ENCODE results near the gene SATB1.
"Not testable (repeated sequence)": the region's sequence is repeated elsewhere in the genome, so short reads cannot be mapped to it uniquely, and the experiment has no call there.

SATB1 gene
- 10.8 to 64.8 (median 30.1) reads per million in 17 experiments for total RNA-seq

DNA sequence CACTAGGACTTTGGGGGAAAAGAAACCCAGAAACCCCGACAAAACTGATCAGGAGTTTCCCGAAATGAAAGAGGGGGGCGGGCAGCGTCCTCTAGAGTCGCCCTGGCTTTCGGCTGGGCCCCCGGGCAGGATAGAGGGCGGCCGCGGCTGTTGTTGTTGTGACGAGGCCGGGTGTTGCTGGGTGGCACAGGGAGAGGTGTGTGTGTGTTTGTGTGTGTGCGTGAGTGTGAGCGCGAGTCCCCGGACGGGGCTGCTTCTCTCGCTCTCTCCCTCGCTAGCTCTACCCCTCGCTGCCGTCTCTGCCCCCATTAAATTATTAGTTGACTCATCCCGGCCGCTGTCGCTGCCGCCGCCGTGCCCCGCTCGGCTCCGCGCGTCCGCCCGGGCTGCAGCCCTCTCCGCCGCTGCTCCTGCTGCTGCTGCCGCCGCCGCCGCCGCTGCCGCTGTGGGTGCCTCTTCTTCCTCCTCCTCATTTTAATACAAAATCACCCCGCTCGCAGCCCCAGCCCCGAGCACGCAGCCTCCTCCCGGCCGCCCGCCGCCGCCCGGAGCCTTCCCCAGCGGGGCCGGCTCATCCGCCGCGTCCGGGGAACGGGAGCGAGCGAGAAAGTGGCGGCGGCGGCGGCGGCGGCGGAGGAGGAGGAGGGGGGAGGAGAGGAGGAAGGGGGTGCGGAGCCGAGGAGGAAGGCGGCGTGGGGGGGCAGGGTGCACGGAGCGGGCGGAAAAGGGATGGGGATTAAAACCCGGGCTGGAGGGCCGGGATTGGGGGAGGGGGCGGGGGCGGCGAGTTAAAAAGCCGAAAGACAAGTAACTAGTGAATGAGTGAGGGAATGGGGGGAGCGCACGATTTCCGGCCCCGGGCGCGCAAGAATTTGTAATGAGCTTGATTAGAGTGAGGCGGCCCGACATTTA is at the start of gene SATB1:
TSS of gene SATB1 (minus strand) at position 611 of the 912 bp plus-strand sequence. CDS start 4,372 bp downstream, outside the sequence.
- peak; percentile 50 to 85 (median 68) for DNase-seq

DNA sequence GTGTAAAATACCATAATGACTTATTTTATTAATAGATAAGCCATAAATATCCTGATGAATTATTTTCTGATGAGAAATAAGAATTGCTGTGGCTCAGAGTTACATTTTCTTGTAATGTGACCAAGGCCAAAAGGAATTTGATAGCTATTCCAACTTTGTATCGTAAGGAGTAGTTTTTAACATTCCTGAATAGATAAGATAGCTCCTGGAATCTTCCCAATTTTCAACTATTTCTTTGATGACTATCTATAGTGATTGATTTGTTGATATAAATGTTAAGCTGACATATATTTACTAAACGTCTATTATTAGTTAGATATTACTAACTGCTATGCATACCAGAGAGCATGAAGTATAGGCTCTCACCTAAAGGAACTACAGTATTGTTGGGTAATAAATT is 49.1 kb upstream of the SATB1 start:
- DNase-seq: no peak

- DNase-seq: no peak
Observed at GRCh38 chr3:18469775-18470174, 44.6 kb upstream of the SATB1 start.

GRCh38 chr3:18466136-18466535 is 41.0 kb upstream of the SATB1 start:
- no peak for DNase-seq

GRCh38 chr3:18454766-18455165 is 29.6 kb upstream of the SATB1 start:
- DNase-seq: no peak

DNA sequence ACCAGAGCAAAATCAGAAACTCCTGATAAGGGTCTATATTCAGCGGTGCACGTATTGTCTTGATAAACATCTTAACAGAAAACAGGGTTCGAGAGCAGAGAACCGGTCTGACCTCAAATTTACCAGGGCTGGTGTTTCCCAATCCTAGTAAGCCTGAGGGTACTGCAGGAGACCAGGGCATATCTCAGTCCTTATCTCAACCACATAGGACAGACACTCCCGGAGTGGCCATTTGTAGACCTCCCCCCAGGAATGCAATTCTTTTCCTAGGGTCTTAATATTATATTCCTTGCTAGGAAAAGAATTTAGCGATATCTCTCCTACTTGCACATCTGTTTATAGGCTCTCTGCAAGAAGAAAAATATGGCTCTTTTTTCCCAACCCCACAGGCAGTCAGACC is 24.5 kb upstream of the SATB1 start:
- DNase-seq: not testable (repeated sequence)

- DNase-seq: no peak
Observed at GRCh38 chr3:18447720-18448119, 22.6 kb upstream of the SATB1 start.

DNA sequence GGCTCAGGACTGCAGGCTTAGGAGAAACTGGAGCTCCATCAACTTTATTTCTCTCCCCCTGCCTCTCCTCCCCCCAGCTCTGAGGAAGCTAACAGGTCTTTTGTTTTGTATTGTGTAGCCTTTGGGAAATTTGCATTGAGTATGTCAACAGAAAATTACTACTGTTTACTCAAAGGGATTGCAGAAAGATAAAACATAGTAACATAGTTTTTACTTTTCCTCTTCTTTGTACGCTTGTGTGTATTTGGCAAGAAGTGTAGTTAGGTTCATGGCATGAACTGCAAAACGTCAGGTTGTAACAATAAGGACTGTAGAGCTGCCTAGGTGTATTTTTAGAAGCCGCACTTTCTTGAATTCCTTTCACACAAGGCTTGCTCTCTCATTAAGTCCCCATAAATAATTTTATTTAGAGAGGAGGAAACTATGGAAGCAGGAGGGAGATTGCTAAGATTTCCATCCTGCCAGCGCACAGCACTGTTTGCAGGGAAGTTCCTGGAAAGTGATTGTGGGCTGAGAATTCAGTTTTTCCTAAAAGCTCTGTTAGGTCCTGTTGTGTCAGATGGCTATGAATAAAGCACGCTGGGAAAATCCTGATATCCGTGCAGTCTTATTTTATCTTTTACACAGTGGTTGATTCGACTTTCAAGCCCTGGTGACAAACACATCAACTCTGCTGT is 21.1 kb upstream of the SATB1 start:
- DNase-seq: peak; percentile 7 to 46 (median 18)

GRCh38 chr3:18445401-18446148 is 20.4 kb upstream of the SATB1 start:
- peak; percentile 27 to 59 (median 47) for DNase-seq

DNA sequence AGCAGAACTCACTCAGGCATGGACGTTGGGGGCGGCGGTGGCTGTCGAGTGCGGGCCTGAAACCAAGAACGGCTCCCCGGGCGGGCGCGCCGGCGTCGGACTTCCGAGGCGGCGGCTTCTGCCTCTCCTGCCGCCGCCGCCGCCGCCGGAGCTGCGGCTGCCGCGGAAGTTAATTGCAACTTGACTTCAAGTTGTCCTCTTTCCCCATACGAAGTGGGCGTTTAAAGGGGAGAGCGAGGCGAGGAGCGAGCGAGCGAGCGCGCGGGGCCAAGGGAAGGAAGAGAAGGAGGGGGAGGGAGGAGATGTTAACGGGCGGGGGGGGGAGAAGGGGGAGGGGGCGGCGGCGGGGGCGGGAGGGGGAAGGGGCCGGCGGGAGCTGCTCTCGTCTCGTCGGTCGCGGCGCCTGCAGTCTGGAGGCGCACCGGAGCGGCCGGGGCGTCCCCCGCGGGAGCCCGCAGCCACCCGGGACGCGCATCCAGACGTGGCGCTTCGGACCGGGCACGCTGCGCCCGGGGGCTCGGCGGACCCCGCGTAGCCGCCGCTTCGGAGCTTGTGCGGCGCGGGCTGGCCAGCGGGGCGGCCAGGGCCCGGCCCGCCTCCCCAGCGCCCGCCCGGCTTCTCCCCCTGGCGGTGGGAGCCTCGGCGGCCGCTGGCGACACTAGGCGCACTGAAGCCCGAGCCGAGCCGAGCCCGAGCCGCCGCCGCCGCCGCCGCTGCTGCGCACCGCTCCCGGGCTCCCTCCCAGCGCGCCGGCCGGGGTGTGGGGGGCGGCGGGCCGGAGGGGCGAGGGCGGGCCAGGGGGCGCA is 19.7 kb upstream of the SATB1 start:
- DNase-seq: peak; percentile 81 to 94 (median 90)

GRCh38 chr3:18443665-18444594 is 18.8 kb upstream of the SATB1 start:
- peak; percentile 43 to 60 (median 48) for DNase-seq

DNA sequence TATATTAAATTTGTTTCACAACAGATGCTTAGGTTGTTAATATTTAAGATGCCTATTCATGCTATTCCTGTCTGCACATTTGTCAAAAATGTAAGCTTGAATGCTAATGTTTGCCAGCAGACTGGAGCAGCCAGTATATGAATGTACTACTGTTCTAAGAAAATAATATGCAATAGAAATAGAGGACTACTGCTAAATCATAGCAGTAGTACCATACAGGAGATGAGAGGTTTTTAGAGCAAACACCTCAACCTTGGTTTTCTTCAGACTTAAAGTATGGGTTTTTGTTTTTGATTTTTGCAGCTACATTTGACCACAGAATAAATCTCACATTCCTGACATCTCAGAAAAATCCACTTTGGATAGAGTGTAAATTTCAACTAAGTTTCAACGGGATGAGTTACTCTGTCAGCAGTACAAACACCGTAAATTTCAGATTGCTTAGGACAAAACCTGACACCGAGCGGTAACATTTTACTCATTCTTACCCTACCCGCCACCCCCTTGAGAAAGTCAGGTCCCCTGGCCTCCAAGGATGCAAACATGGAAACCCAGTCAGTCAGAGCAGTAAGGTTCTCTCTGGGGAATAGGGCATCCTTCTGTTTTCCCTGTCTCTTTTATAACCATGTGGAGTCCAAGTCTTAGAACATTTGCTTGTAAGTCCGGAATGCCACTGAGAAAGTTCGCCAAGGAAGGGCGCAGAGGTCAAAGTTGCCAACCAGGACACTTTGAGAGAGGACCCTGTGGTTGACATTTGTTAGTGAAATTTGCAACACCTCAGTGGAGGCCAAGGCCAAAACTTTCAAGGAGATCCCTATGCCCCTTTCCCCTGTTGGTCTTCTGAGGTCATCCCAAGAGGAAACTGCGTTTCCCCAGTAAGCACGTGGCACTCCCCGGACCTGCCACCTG is 17.9 kb upstream of the SATB1 start:
- peak in 1 of 4 experiments; percentile 33 for DNase-seq

GRCh38 chr3:18441551-18441950 is 16.4 kb upstream of the SATB1 start:
- DNase-seq: no peak

DNA sequence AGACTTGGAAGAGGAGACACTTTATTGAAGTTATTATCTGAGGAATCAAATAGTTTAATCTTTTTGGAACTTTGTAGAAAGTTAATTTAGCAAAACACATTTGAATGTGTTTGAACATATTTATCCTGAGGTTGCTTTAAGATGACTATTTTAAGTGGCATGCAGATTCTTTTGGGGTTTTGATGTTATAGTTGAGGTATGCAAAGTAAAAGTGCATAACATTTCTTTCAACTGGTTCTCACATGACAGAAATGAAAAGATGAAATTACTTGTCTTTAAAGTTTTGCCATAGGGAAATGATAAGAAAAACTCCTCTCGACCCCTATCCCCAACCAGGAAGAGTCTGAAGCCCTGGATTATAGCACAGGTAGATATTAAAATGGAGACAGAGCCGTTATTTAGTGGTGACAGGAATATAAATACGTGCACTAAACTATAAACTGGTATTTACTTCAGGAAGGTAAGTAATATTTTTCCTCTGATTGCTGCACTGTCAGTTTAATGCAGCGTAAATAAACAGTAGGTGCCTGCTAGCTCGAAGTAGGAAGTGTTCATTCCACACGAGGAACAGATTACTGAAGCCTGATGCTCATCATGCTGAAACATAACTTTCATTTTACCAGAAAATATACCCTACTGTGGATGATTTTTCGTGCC is 15.1 kb upstream of the SATB1 start:
- peak in 3 of 4 experiments; percentile 9 to 44 (median 28) for DNase-seq

DNA sequence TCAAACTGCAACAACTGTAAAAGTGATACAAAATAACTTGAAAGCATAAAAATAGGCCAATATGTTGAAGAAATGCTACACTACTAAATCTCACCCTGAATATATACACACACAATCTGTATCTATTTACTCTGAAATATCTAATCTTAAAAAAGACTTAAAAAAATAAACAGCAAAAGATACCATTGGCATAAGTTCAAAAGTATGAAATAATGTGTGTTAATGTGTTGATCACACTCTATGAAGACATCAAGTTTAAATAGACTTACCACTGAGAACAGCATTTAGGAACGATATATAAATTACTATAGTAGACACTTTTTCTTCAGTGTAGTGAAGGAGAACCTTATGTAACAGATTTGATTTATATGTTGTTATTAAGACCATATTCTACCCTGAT is 14.1 kb upstream of the SATB1 start:
- no peak for DNase-seq

- no peak for DNase-seq
Observed at GRCh38 chr3:18438586-18438985, 13.4 kb upstream of the SATB1 start.

DNA sequence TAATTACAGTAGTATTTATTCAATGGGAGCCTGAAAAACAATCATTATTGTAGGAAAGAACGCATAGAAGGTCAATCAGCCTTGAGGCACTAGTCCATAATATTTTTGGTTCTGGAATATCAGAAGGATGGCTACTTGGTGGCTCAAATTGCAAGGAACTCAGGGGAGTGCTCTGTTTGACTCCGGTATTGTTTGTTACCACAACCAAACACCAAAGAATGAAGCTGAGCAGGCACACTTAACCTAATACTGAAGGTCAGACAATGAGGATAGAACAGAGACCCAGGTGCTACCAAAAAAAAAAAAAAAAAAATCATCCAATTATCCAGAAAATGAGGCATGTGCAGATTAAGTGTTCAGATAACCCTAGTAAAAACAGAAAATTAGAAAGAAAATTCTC is 11.1 kb upstream of the SATB1 start:
- no peak for DNase-seq

DNA sequence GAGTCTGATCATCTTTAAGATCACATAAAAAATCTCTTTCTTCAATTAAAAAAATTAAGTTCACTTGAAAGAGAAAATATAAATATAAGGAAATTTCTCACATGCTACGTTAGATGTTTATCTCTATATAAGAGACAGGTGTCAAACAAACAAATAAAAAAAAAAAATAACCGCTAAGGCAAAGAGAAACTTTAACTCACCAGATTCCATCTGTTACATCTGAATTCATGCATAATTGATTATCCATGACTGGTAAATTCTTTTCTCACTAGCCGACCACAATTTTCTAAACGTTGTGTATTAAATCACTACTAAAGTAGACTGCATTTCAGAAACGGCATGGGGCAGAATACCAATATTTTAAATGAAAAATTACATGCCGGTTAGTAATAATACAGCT is 9.6 kb upstream of the SATB1 start:
- DNase-seq: no peak

DNA sequence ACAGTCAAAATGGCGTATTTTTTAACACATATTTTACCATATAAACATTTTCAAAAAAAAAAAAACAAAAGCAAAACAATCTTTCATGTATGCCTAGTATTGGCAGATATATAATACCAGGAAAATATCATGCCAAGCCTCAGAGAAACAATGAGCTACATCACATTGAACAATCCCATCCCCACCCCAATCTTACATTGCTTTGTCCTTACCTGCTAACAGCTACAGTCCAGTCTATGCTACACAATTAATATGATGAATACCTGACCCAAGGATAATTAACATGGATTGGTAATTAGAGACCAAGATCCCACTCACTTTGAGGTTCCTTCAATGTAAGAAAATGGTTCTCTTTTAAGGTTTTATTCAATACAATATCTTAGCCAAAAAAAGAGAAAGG is 7.6 kb upstream of the SATB1 start:
- no peak for DNase-seq

Measured in suppressor macrophage (primary cell).